Activated naive CD8-positive, alpha-beta T cell treated with anti-CD3 and anti-CD28 coated beads, Interleukin-2, amount 10 ng/mL, durations not matched to agents 7 days and 5 days (primary cell): ENCODE data around the gene SDR39U1. TPM values are rescaled to one million over a fixed set of nuclear protein-coding genes. Genes with fewer than 3 reads are reported as not detected.
A peak's percentile ranks its signal among the peaks of the same experiment; 100 is the strongest.

Experiments used
- ATAC-seq: fragments of 150-1000 bp; cut with Tn5 transposase; one replicate; pipeline ENCODE4 v1.10.0; 2021; ENCODE audit warnings: low read depth, moderate library complexity
- POLR2A ChIA-PET: fragments of 350-600 bp; sonication (Branson Sonifier 250); formaldehyde crosslinking; loops from one replicate; lab custom pipeline; 2021; ENCODE audit warnings: antibody characterized with exemption; lab: Charles Lee
- DNase-seq: peaks from one replicate; pipeline ENCODE4 v3.0.0; 2021
- H3K27ac Mint-ChIP-seq: one replicate; pipeline ENCODE4 v1.8.0; 2022; ENCODE audit warnings: mild to moderate bottlenecking, mixed read lengths
- H3K27me3 Mint-ChIP-seq: one replicate; pipeline ENCODE4 v1.8.0; 2022; ENCODE audit warnings: mild to moderate bottlenecking, moderate library complexity, mixed read lengths
- H3K36me3 Mint-ChIP-seq: one replicate; pipeline ENCODE4 v1.8.0; 2021; ENCODE audit warnings: mild to moderate bottlenecking, mixed read lengths
- H3K4me1 Mint-ChIP-seq: one replicate; pipeline ENCODE4 v1.8.0; 2021; ENCODE audit warnings: mixed read lengths
- H3K4me3 Mint-ChIP-seq: one replicate; pipeline ENCODE4 v1.8.0; 2022; ENCODE audit warnings: mild to moderate bottlenecking, moderate library complexity, mixed read lengths
- H3K9me3 Mint-ChIP-seq: one replicate; pipeline ENCODE4 v1.8.0; 2021; ENCODE audit warnings: mixed read lengths
- total RNA-seq, 2 experiments: library from RNA; stranded (reverse); gene quantifications; one replicate each; pipeline ENCODE4 v1.2.3, GENCODE V29; 2021

Gene SDR39U1
- total RNA-seq, 2 experiments from 2014 or later = 75.7 to 79.5 TPM

- peaks cover 21% of the 10 kb centered on the region for H3K36me3 Mint-ChIP-seq
- H3K9me3 Mint-ChIP-seq = no peaks in the 10 kb centered on the region
- no peak overlapping the region for H3K4me3 Mint-ChIP-seq
- no peaks in the 10 kb centered on the region for H3K27me3 Mint-ChIP-seq
- POLR2A ChIA-PET = interaction anchor here (5.4 kb wide), 1 partner anchor 9 kb away, joined by 68 read pairs; the partner anchor contains the start of genes CBLN3 and KHNYN
- ATAC-seq (no peak), DNase-seq (no peak)
- peaks cover 43% of the 10 kb centered on the region for H3K4me1 Mint-ChIP-seq
- no peak overlapping the region for H3K27ac Mint-ChIP-seq
These were observed 2.6 kb downstream of the SDR39U1 start for GRCh38 chr14:24439830-24440605.

GRCh38 chr14:24439257-24439656, 3.3 kb downstream of the SDR39U1 start:
- H3K36me3 Mint-ChIP-seq = peaks cover 24% of the 10 kb centered on the region
- no peak for ATAC-seq
- peak overlapping the region; percentile 4 for H3K27ac Mint-ChIP-seq
- H3K9me3 Mint-ChIP-seq = no peaks in the 10 kb centered on the region
- no peaks in the 10 kb centered on the region for H3K27me3 Mint-ChIP-seq
- no peak overlapping the region for H3K4me3 Mint-ChIP-seq
- peaks cover 43% of the 10 kb centered on the region for H3K4me1 Mint-ChIP-seq
- DNase-seq = no peak
- POLR2A ChIA-PET = interaction anchor here (5.4 kb wide), 1 partner anchor 9 kb away, joined by 68 read pairs; the partner anchor contains the start of genes CBLN3 and KHNYN

GRCh38 chr14:24438223-24439097, 4.1 kb downstream of the SDR39U1 start:
- H3K27me3 Mint-ChIP-seq = no peaks in the 10 kb centered on the region
- H3K36me3 Mint-ChIP-seq = peaks cover 27% of the 10 kb centered on the region
- peaks cover 43% of the 10 kb centered on the region for H3K4me1 Mint-ChIP-seq
- ATAC-seq (no peak), DNase-seq (no peak)
- no peak overlapping the region for H3K4me3 Mint-ChIP-seq
- no peaks in the 10 kb centered on the region for H3K9me3 Mint-ChIP-seq
- POLR2A ChIA-PET = interaction anchor here (1.0 to 5.4 kb wide), 3 partner anchors 8 to 106 kb away, joined by 3 to 68 read pairs (median 31); partner anchors contain the start of genes CBLN3 and KHNYN
- H3K27ac Mint-ChIP-seq = peak overlapping the region; percentile 89

- ATAC-seq (no peak), DNase-seq (no peak)
- Mint-ChIP-seq H3K4me1 (peaks cover 41% of the 10 kb centered on the region), H3K27ac (peak overlapping the region; percentile 89), H3K9me3 (no peaks in the 10 kb centered on the region), H3K27me3 (no peaks in the 10 kb centered on the region), H3K4me3 (peak overlapping the region; percentile 34), H3K36me3 (peaks cover 33% of the 10 kb centered on the region)
- POLR2A ChIA-PET = interaction anchor here (0.7 to 3.7 kb wide), 5 partner anchors 72 to 195 kb away, joined by 3 to 31 read pairs (median 3); partner anchors contain the start of gene TINF2
These were observed 4.9 kb downstream of the SDR39U1 start for GRCh38 chr14:24437736-24438067.

- H3K27ac Mint-ChIP-seq = peak overlapping the region; percentile 89
- DNase-seq (no peak), ATAC-seq (peak; percentile 37)
- H3K36me3 Mint-ChIP-seq = peaks cover 33% of the 10 kb centered on the region
- no peaks in the 10 kb centered on the region for H3K27me3 Mint-ChIP-seq
- POLR2A ChIA-PET = interaction anchor here (0.6 to 3.7 kb wide), 9 partner anchors 72 to 301 kb away, joined by 3 to 31 read pairs (median 3); partner anchors contain the start of genes PSME1, RIPK3 and TINF2
- no peaks in the 10 kb centered on the region for H3K9me3 Mint-ChIP-seq
- peak overlapping the region; percentile 75 for H3K4me3 Mint-ChIP-seq
- H3K4me1 Mint-ChIP-seq = peaks cover 39% of the 10 kb centered on the region
These were observed 5.4 kb downstream of the SDR39U1 start for GRCh38 chr14:24437020-24437735.

GRCh38 chr14:24436355-24437019, 6.1 kb downstream of the SDR39U1 start:
- peak overlapping the region; percentile 89 for H3K27ac Mint-ChIP-seq
- H3K36me3 Mint-ChIP-seq = peaks cover 36% of the 10 kb centered on the region
- no peaks in the 10 kb centered on the region for H3K27me3 Mint-ChIP-seq
- DNase-seq = no peak
- H3K4me1 Mint-ChIP-seq = peaks cover 38% of the 10 kb centered on the region
- no peaks in the 10 kb centered on the region for H3K9me3 Mint-ChIP-seq
- POLR2A ChIA-PET = interaction anchor here (0.6 to 3.7 kb wide), 7 partner anchors 96 to 301 kb away, joined by 3 to 31 read pairs (median 7); partner anchors contain the start of genes PSME1, RIPK3 and TINF2
- peak; percentile 24 for ATAC-seq
- peak overlapping the region; percentile 75 for H3K4me3 Mint-ChIP-seq

- POLR2A ChIA-PET = interaction anchor here (0.8 to 3.7 kb wide), 3 partner anchors 96 to 103 kb away, joined by 4 to 31 read pairs (median 8); partner anchors contain the start of gene RIPK3
- H3K4me3 Mint-ChIP-seq = no peak overlapping the region
These were observed 6.6 kb downstream of the SDR39U1 start for GRCh38 chr14:24435998-24436354.

GRCh38 chr14:24435192-24435810, 7.3 kb downstream of the SDR39U1 start:
- DNase-seq (no peak), ATAC-seq (no peak)
- H3K36me3 Mint-ChIP-seq = peaks cover 36% of the 10 kb centered on the region
- no peaks in the 10 kb centered on the region for H3K9me3 Mint-ChIP-seq
- peaks cover 37% of the 10 kb centered on the region for H3K4me1 Mint-ChIP-seq
- peak overlapping the region; percentile 1 for H3K27ac Mint-ChIP-seq
- POLR2A ChIA-PET = interaction anchor here (0.8 to 3.7 kb wide), 4 partner anchors 95 to 102 kb away, joined by 4 to 31 read pairs (median 6); partner anchors contain the start of gene RIPK3
- H3K27me3 Mint-ChIP-seq = no peaks in the 10 kb centered on the region
- no peak overlapping the region for H3K4me3 Mint-ChIP-seq

More at GRCh38 chr14:24435998-24436354, 6.6 kb downstream of the SDR39U1 start:
- DNase-seq (no peak), ATAC-seq (no peak)
- peaks cover 36% of the 10 kb centered on the region for H3K36me3 Mint-ChIP-seq
- H3K9me3 Mint-ChIP-seq = no peaks in the 10 kb centered on the region
- peaks cover 42% of the 10 kb centered on the region for H3K4me1 Mint-ChIP-seq
- no peaks in the 10 kb centered on the region for H3K27me3 Mint-ChIP-seq
- H3K27ac Mint-ChIP-seq = no peak overlapping the region

GRCh38 chr14:24434676-24435075, 7.9 kb downstream of the SDR39U1 start:
- Mint-ChIP-seq H3K4me3 (no peak overlapping the region), H3K36me3 (peaks cover 35% of the 10 kb centered on the region), H3K9me3 (no peaks in the 10 kb centered on the region), H3K27ac (no peak overlapping the region), H3K4me1 (peaks cover 36% of the 10 kb centered on the region), H3K27me3 (no peaks in the 10 kb centered on the region)
- ATAC-seq (no peak), DNase-seq (no peak)
- POLR2A ChIA-PET = interaction anchor here (1.5 to 3.7 kb wide), 2 partner anchors 95 to 102 kb away, joined by 4 to 31 read pairs; partner anchors contain the start of gene RIPK3

GRCh38 chr14:24434036-24434435, 8.5 kb downstream of the SDR39U1 start:
- ATAC-seq = no peak
- POLR2A ChIA-PET = interaction anchor here (1.5 kb wide), 1 partner anchor 94 kb away, joined by 4 read pairs; the partner anchor contains the start of gene RIPK3
- Mint-ChIP-seq H3K9me3 (no peaks in the 10 kb centered on the region), H3K4me1 (peaks cover 38% of the 10 kb centered on the region), H3K4me3 (no peak overlapping the region), H3K36me3 (peaks cover 30% of the 10 kb centered on the region), H3K27me3 (no peaks in the 10 kb centered on the region), H3K27ac (no peak overlapping the region)
- no peak for DNase-seq

GRCh38 chr14:24432259-24433131, 10.1 kb downstream of the SDR39U1 start:
- POLR2A ChIA-PET = interaction anchor here (0.6 to 5.3 kb wide), 12 partner anchors 9 to 358 kb away, joined by 3 to 135 read pairs (median 22); partner anchors contain the start of genes ADCY4, CHMP4A, CIDEB and DHRS1
- Mint-ChIP-seq H3K9me3 (no peaks in the 10 kb centered on the region), H3K27ac (no peak overlapping the region)

More at GRCh38 chr14:24432259-24433131, 10.1 kb downstream of the SDR39U1 start:
- DNase-seq (no peak), ATAC-seq (no peak)
- Mint-ChIP-seq H3K36me3 (peaks cover 22% of the 10 kb centered on the region), H3K4me1 (peaks cover 35% of the 10 kb centered on the region), H3K27me3 (no peaks in the 10 kb centered on the region), H3K4me3 (no peak overlapping the region)
